Measurements from ENCODE around the gene ZNF573. TPM values are rescaled to one million over a fixed set of nuclear protein-coding genes. Genes with fewer than 3 reads are reported as not detected.

ZNF573 gene
- total and polyA plus RNA-seq, 9 of the 15 experiments (the other 6 are each of a cell fraction or from before 2014, with no cell fraction given) = 1.5 to 7.9 (median 4.3) TPM

GRCh38 chr19:37695144-37695899, 84.1 kb downstream of the ZNF573 start:
- no peak overlapping the region for H3K9ac ChIP-seq (ENCODE audit: insufficient read depth in 1 of 2, low read depth in 2 of 2, low read length in 2 of 2)
- no peak overlapping the region for H3K4me2 ChIP-seq (ENCODE audit: insufficient read depth, low read length)
- H3K9me1 ChIP-seq (ENCODE audit: control insufficient read depth, insufficient read depth, low read length) = no peaks in the 10 kb centered on the region
- H3K4me3 ChIP-seq = no peak overlapping the region
- no peak overlapping the region for H2AFZ ChIP-seq (ENCODE audit: low read depth, low read length)
- no TSS peak for BruUV-seq (replicated peaks)
- POLR2A ChIA-PET = interaction anchor here (0.6 to 1.0 kb wide), 2 partner anchors 10 to 11 kb away, joined by 3 read pairs; no protein-coding TSS in a partner anchor
- H3K27ac ChIP-seq (ENCODE audit: extremely low read depth, low read depth, low read length) = no peak overlapping the region
- TF ChIP-seq KLF6 (CRISPR knock-in tag; IDR thresholded peaks at IDR 0.05; ENCODE audit: borderline replicate concordance) (no peak), ZNF165 (CRISPR knock-in tag; IDR thresholded peaks at IDR 0.05; ENCODE audit: borderline replicate concordance) (no peak)
- FAIRE-seq (no peak), DNase-seq (ENCODE audit: extremely low read depth in 1 of 4, low spot score in 3 of 4) (no peak), ATAC-seq (no peak)
- CTCF ChIA-PET (ENCODE audit: low intra/inter-chr PET ratio) = no interaction called here
- H3K36me3 ChIP-seq (ENCODE audit: control insufficient read depth, insufficient read depth, low read length) = peaks cover 4% of the 10 kb centered on the region; the same call in 2 of the 3 replicates
- peaks cover 1% of the 10 kb centered on the region; the same call in 1 of the 2 replicates for H3K9me3 ChIP-seq (replicated peaks; ENCODE audit: control insufficient read depth, insufficient read depth, low read depth, low read length)
- no peaks in the 10 kb centered on the region for H3K79me2 ChIP-seq (ENCODE audit: control insufficient read depth, insufficient read depth, low read length)
- no peaks in the 10 kb centered on the region for H4K20me1 ChIP-seq (replicated peaks; ENCODE audit: control insufficient read depth, insufficient read depth, low read length)
- in situ Hi-C loops (cut with MboI) (no loop called here), intact Hi-C loops (cut with micrococcal nuclease) (no loop called here)
- H3K4me1 ChIP-seq (replicated peaks in 1 of 2; ENCODE audit: control insufficient read depth in 2 of 2, insufficient read depth in 2 of 2, low read length in 2 of 2) = peaks cover 4 to 12% of the 10 kb centered on the region in 2 experiments; a peak in 4 of 5 replicates
- H3K27me3 ChIP-seq (ENCODE audit: control insufficient read depth in 2 of 2, insufficient read depth in 2 of 2, low read length in 2 of 2) = no peaks in the 10 kb centered on the region
- 23% methylated on average over 2 of the region's 3 CpGs for WGBS (ENCODE audit: insufficient coverage, low coverage, missing lambda C conversion rate)

GRCh38 chr19:37692956-37693620, 86.3 kb downstream of the ZNF573 start:
- no peaks in the 10 kb centered on the region for H3K27me3 ChIP-seq (ENCODE audit: control insufficient read depth in 2 of 2, insufficient read depth in 2 of 2, low read length in 2 of 2)
- 0 out of 2 replicates have a peak overlapping the region, but pooled peaks have one; percentile 24 for H2AFZ ChIP-seq (ENCODE audit: low read depth, low read length)
- H3K9me3 ChIP-seq (replicated peaks; ENCODE audit: control insufficient read depth, insufficient read depth, low read depth, low read length) = 0 out of 2 replicates have a peak, but pooled peaks cover 1% of the 10 kb centered on the region
- peaks cover 4 to 12% of the 10 kb centered on the region in 2 experiments; a peak in 4 of 5 replicates for H3K4me1 ChIP-seq (replicated peaks in 1 of 2; ENCODE audit: control insufficient read depth in 2 of 2, insufficient read depth in 2 of 2, low read length in 2 of 2)
- WGBS (ENCODE audit: insufficient coverage, low coverage, missing lambda C conversion rate) = 21% methylated on average over 10 of the region's 11 CpGs
- in situ Hi-C loops (cut with MboI) = no loop called here
- H3K36me3 ChIP-seq (ENCODE audit: control insufficient read depth, insufficient read depth, low read length) = no peaks in the 10 kb centered on the region
- no peaks in the 10 kb centered on the region for H4K20me1 ChIP-seq (replicated peaks; ENCODE audit: control insufficient read depth, insufficient read depth, low read length)
- no peak overlapping the region for H3K4me3 ChIP-seq
- ChIA-PET CTCF (ENCODE audit: low intra/inter-chr PET ratio) (no interaction called here), POLR2A (no interaction called here)
- no peak overlapping the region for H3K9ac ChIP-seq (ENCODE audit: insufficient read depth in 1 of 2, low read depth in 2 of 2, low read length in 2 of 2)
- peak in 2 of 4 experiments; percentile 11 to 23 for DNase-seq (ENCODE audit: extremely low read depth in 1 of 4, low spot score in 3 of 4)
- ATAC-seq = peak; percentile 43; the same call in 2 of the 3 replicates
- peak; percentile 6 for FAIRE-seq
- intact Hi-C loops (cut with micrococcal nuclease) = no loop called here
- H3K4me2 ChIP-seq (ENCODE audit: insufficient read depth, low read length) = peak overlapping the region; percentile 32; the same call in 1 of the 2 replicates
- no peak overlapping the region for H3K27ac ChIP-seq (ENCODE audit: extremely low read depth, low read depth, low read length)
- H3K9me1 ChIP-seq (ENCODE audit: control insufficient read depth, insufficient read depth, low read length) = no peaks in the 10 kb centered on the region
- no TSS peak for BruUV-seq (replicated peaks)
- H3K79me2 ChIP-seq (ENCODE audit: control insufficient read depth, insufficient read depth, low read length) = no peaks in the 10 kb centered on the region
- peak; percentile 78 for TF ChIP-seq RFX1 (IDR thresholded peaks at IDR 0.05)
- TF ChIP-seq ZNF384 (IDR thresholded peaks at IDR 0.05; ENCODE audit: low read depth, low read length) = no peak
- TF ChIP-seq KDM1A (IDR thresholded peaks at IDR 0.05) = peak; percentile 57 to 61; a peak in 3 of 4 replicates
- TF ChIP-seq HDAC2 (IDR thresholded peaks at IDR 0.05) = 0 out of 2 replicates have a peak, but pooled peaks have one; percentile 21
- TF ChIP-seq CTBP1 (IDR thresholded peaks at IDR 0.05; ENCODE audit: borderline replicate concordance) = 0 out of 2 replicates have a peak, but pooled peaks have one; percentile 41
- TF ChIP-seq ZNF263 (CRISPR knock-in tag; IDR thresholded peaks at IDR 0.05; ENCODE audit: borderline replicate concordance) = no peak
- peak; percentile 78 for TF ChIP-seq TEAD4 (IDR thresholded peaks at IDR 0.05; ENCODE audit: low read length)
- no peak for TF ChIP-seq TEAD4 (CRISPR knock-in tag; IDR thresholded peaks at IDR 0.05; ENCODE audit: borderline replicate concordance)
- peak; percentile 29 for TF ChIP-seq CBFA2T2 (conservative IDR thresholded peaks at IDR 0.05)
- peak; percentile 44 for TF ChIP-seq MEIS2 (IDR thresholded peaks at IDR 0.05; ENCODE audit: partially characterized antibody)
- TF ChIP-seq CBFA2T3 (IDR thresholded peaks at IDR 0.05) = peak; percentile 59; the same call in 1 of the 2 replicates
- peak; percentile 94 for TF ChIP-seq PKNOX1 (IDR thresholded peaks at IDR 0.05)
- no peak for TF ChIP-seq ZFP36 (IDR thresholded peaks at IDR 0.05; ENCODE audit: low read depth, low read length, partially characterized antibody)

Data from K562 (cell line).